Esophagus muscularis mucosa (tissue), 4 donors: ENCODE data around the gene EHBP1. TPM values are rescaled to one million over a fixed set of nuclear protein-coding genes. Genes with fewer than 3 reads are reported as not detected.

Experiments used
- small RNA-seq, 3 donors: library from RNA; depleted of rRNA; stranded (forward); fragments of <200 nt; gene quantifications; one replicate each; pipeline ENCODE3, GENCODE V24; 2016
- total RNA-seq, 4 donors: library from RNA; depleted of rRNA; stranded (reverse); fragments of >200 nt; gene quantifications; one replicate each; pipeline versions ENCODE4 v1.1.0 to v1.2.1, GENCODE V29; 2016

EHBP1 gene
- total RNA-seq, 4 donors from 2014 or later = 103 to 199 (median 151) TPM

Small RNA genes lying within 50 kb of the gene (small RNA-seq; reads per million reads assigned to genes)
- gene RF00019 = 0 reads per million in 3 donors

Other genes starting within 250 kb of the EHBP1 start
- 1 to 10 TPM; 1.9 to 3.8 (median 2.4) TPM for gene TMEM17, start 199.5 kb upstream of the EHBP1 start, total RNA-seq